ENCODE data around the gene MMP12.
"Not testable (repeated sequence)": the region's sequence is repeated elsewhere in the genome, so short reads cannot be mapped to it uniquely, and the experiment has no call there.

The MMP12 gene

GRCh38 chr11:102883141-102883540 lies 8.4 kb upstream of the MMP12 start:
- DNase-seq (ENCODE audit: low spot score in 2 of 2), result no peak
- peaks cover 15% of the 10 kb centered on the region for H3K27me3 Mint-ChIP-seq
- H3K4me3 Mint-ChIP-seq, result no peak overlapping the region
- H3K27ac Mint-ChIP-seq (ENCODE audit: low read depth), result no peak overlapping the region
- H3K36me3 Mint-ChIP-seq (ENCODE audit: insufficient read depth), result no peaks in the 10 kb centered on the region
- H3K4me1 Mint-ChIP-seq, result no peaks in the 10 kb centered on the region
- H3K9me3 Mint-ChIP-seq, result no peaks in the 10 kb centered on the region
- ATAC-seq (replicated peaks; ENCODE audit: extremely low read depth, poor library complexity, severe bottlenecking), result no peak

- Mint-ChIP-seq H3K9me3 (no peaks in the 10 kb centered on the region), H3K4me3 (no peak overlapping the region), H3K27ac (ENCODE audit: low read depth) (no peak overlapping the region), H3K4me1 (no peaks in the 10 kb centered on the region), H3K36me3 (ENCODE audit: insufficient read depth) (no peaks in the 10 kb centered on the region), H3K27me3 (peaks cover 21% of the 10 kb centered on the region)
- ATAC-seq (replicated peaks; ENCODE audit: extremely low read depth, poor library complexity, severe bottlenecking) (no peak), DNase-seq (ENCODE audit: low spot score in 2 of 2) (no peak)
Measured at GRCh38 chr11:102882389-102883024, 7.7 kb upstream of the MMP12 start.

- Mint-ChIP-seq H3K27ac (ENCODE audit: low read depth) (no peak overlapping the region), H3K36me3 (ENCODE audit: insufficient read depth) (no peaks in the 10 kb centered on the region), H3K4me3 (no peak overlapping the region), H3K4me1 (no peaks in the 10 kb centered on the region), H3K9me3 (no peaks in the 10 kb centered on the region), H3K27me3 (peaks cover 17% of the 10 kb centered on the region)
- DNase-seq (ENCODE audit: low spot score in 2 of 2) (no peak), ATAC-seq (replicated peaks; ENCODE audit: extremely low read depth, poor library complexity, severe bottlenecking) (no peak)
Measured at GRCh38 chr11:102879801-102880200, 5.0 kb upstream of the MMP12 start.

- no peaks in the 10 kb centered on the region for H3K9me3 Mint-ChIP-seq
Measured at GRCh38 chr11:102878595-102878994, 3.8 kb upstream of the MMP12 start.

GRCh38 chr11:102869354-102869964 lies 5.3 kb downstream of the MMP12 start:
- not testable (repeated sequence) for H3K27ac Mint-ChIP-seq (ENCODE audit: low read depth); H3K4me3 Mint-ChIP-seq; H3K4me1 Mint-ChIP-seq; H3K9me3 Mint-ChIP-seq; H3K36me3 Mint-ChIP-seq (ENCODE audit: insufficient read depth); ATAC-seq (replicated peaks; ENCODE audit: extremely low read depth, poor library complexity, severe bottlenecking); DNase-seq (ENCODE audit: low spot score in 2 of 2)
- peaks cover 15% of the 10 kb centered on the region for H3K27me3 Mint-ChIP-seq

More at GRCh38 chr11:102878595-102878994, 3.8 kb upstream of the MMP12 start:
- Mint-ChIP-seq H3K27ac (ENCODE audit: low read depth) (no peak overlapping the region), H3K36me3 (ENCODE audit: insufficient read depth) (no peaks in the 10 kb centered on the region), H3K4me3 (no peak overlapping the region), H3K27me3 (peaks cover 17% of the 10 kb centered on the region), H3K4me1 (no peaks in the 10 kb centered on the region)
- ATAC-seq (replicated peaks; ENCODE audit: extremely low read depth, poor library complexity, severe bottlenecking) (no peak), DNase-seq (ENCODE audit: low spot score in 2 of 2) (no peak)

GRCh38 chr11:102868339-102868738 lies 6.4 kb downstream of the MMP12 start:
- H3K4me1 Mint-ChIP-seq, result no peaks in the 10 kb centered on the region
- ATAC-seq (replicated peaks; ENCODE audit: extremely low read depth, poor library complexity, severe bottlenecking) (no peak), DNase-seq (ENCODE audit: low spot score in 2 of 2) (no peak)

GRCh38 chr11:102864724-102865123 lies 10.1 kb downstream of the MMP12 start:
- Mint-ChIP-seq H3K4me1 (no peaks in the 10 kb centered on the region), H3K36me3 (ENCODE audit: insufficient read depth) (no peaks in the 10 kb centered on the region), H3K27me3 (no peaks in the 10 kb centered on the region), H3K4me3 (no peak overlapping the region), H3K27ac (ENCODE audit: low read depth) (no peak overlapping the region), H3K9me3 (no peaks in the 10 kb centered on the region)
- DNase-seq (ENCODE audit: low spot score in 2 of 2) (no peak), ATAC-seq (replicated peaks; ENCODE audit: extremely low read depth, poor library complexity, severe bottlenecking) (no peak)

More at GRCh38 chr11:102868339-102868738, 6.4 kb downstream of the MMP12 start:
- no peak overlapping the region for H3K27ac Mint-ChIP-seq (ENCODE audit: low read depth)
- no peak overlapping the region for H3K4me3 Mint-ChIP-seq
- H3K36me3 Mint-ChIP-seq (ENCODE audit: insufficient read depth), result no peaks in the 10 kb centered on the region
- peaks cover 15% of the 10 kb centered on the region for H3K27me3 Mint-ChIP-seq
- no peaks in the 10 kb centered on the region for H3K9me3 Mint-ChIP-seq

- Mint-ChIP-seq H3K27me3 (peaks cover 10% of the 10 kb centered on the region), H3K4me3 (no peak overlapping the region), H3K4me1 (no peaks in the 10 kb centered on the region), H3K36me3 (ENCODE audit: insufficient read depth) (no peaks in the 10 kb centered on the region), H3K9me3 (no peaks in the 10 kb centered on the region), H3K27ac (ENCODE audit: low read depth) (no peak overlapping the region)
- no peak for DNase-seq (ENCODE audit: low spot score in 2 of 2)
- ATAC-seq (replicated peaks; ENCODE audit: extremely low read depth, poor library complexity, severe bottlenecking), result no peak
Measured at GRCh38 chr11:102853956-102854355, 20.8 kb downstream of the MMP12 start.

- DNase-seq (ENCODE audit: low spot score in 2 of 2), result no peak
- Mint-ChIP-seq H3K9me3 (no peaks in the 10 kb centered on the region), H3K27ac (ENCODE audit: low read depth) (no peak overlapping the region), H3K4me3 (no peak overlapping the region), H3K27me3 (peaks cover 10% of the 10 kb centered on the region), H3K4me1 (no peaks in the 10 kb centered on the region), H3K36me3 (ENCODE audit: insufficient read depth) (no peaks in the 10 kb centered on the region)
- ATAC-seq (replicated peaks; ENCODE audit: extremely low read depth, poor library complexity, severe bottlenecking), result no peak
Measured at GRCh38 chr11:102853055-102853454, 21.7 kb downstream of the MMP12 start.

- Mint-ChIP-seq H3K9me3 (no peaks in the 10 kb centered on the region), H3K4me1 (no peaks in the 10 kb centered on the region), H3K36me3 (ENCODE audit: insufficient read depth) (peaks cover 2% of the 10 kb centered on the region), H3K27ac (ENCODE audit: low read depth) (no peak overlapping the region), H3K4me3 (no peak overlapping the region), H3K27me3 (peaks cover 10% of the 10 kb centered on the region)
- DNase-seq (ENCODE audit: low spot score in 2 of 2) (no peak), ATAC-seq (replicated peaks; ENCODE audit: extremely low read depth, poor library complexity, severe bottlenecking) (no peak)
Measured at GRCh38 chr11:102850973-102851745, 23.6 kb downstream of the MMP12 start.

- Mint-ChIP-seq H3K27ac (ENCODE audit: low read depth) (no peak overlapping the region), H3K9me3 (no peaks in the 10 kb centered on the region), H3K4me1 (no peaks in the 10 kb centered on the region), H3K27me3 (peaks cover 15% of the 10 kb centered on the region), H3K4me3 (no peak overlapping the region), H3K36me3 (ENCODE audit: insufficient read depth) (peaks cover 2% of the 10 kb centered on the region)
- ATAC-seq (replicated peaks; ENCODE audit: extremely low read depth, poor library complexity, severe bottlenecking), result no peak
- no peak for DNase-seq (ENCODE audit: low spot score in 2 of 2)
Measured at GRCh38 chr11:102849311-102849710, 25.5 kb downstream of the MMP12 start.

GRCh38 chr11:102846292-102846691 lies 28.5 kb downstream of the MMP12 start:
- Mint-ChIP-seq H3K27me3 (peaks cover 14% of the 10 kb centered on the region), H3K9me3 (no peaks in the 10 kb centered on the region), H3K4me3 (no peak overlapping the region), H3K27ac (ENCODE audit: low read depth) (no peak overlapping the region), H3K36me3 (ENCODE audit: insufficient read depth) (peaks cover 2% of the 10 kb centered on the region), H3K4me1 (no peaks in the 10 kb centered on the region)
- DNase-seq (ENCODE audit: low spot score in 2 of 2) (no peak), ATAC-seq (replicated peaks; ENCODE audit: extremely low read depth, poor library complexity, severe bottlenecking) (no peak)

GRCh38 chr11:102843489-102843888 lies 31.3 kb downstream of the MMP12 start, which contains the start of gene MMP3:
Gene MMP3, minus strand, starts transcription at chr11:102843609. Its CDS starts 63 bp downstream, at chr11:102843546.
- Mint-ChIP-seq H3K36me3 (ENCODE audit: insufficient read depth) (peaks cover 2% of the 10 kb centered on the region), H3K4me1 (no peaks in the 10 kb centered on the region), H3K4me3 (no peak within 1 kb of the TSS), H3K9me3 (no peaks in the 10 kb centered on the region), H3K27ac (ENCODE audit: low read depth) (no peak within 1 kb of the TSS), H3K27me3 (peaks cover 14% of the 10 kb centered on the region)
- ATAC-seq (replicated peaks; ENCODE audit: extremely low read depth, poor library complexity, severe bottlenecking) (no peak), DNase-seq (ENCODE audit: low spot score in 2 of 2) (no peak)

Measured in central memory CD8-positive, alpha-beta T cell (primary cell).